ENCODE results near the gene RAB3GAP1.

The RAB3GAP1 gene

DNA sequence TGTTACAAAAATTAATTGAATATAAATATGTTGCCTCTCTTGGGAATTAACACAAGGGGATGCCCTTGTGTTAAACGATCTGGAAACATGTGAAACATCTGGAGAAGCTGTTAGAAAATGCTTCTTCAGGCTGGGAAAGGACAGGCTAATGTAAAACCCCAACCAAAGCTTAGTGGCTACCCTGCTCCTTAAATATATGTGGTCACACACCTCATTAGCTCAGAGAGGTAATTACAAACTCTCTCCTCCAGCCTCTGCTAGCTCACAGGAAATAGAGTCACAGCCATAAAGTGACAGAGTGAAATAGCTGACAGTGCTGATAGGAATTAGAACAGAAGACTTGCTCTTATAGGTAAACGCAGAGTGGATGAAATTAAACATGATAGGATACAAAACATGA, 155.9 kb downstream of the RAB3GAP1 start:
- no peak for DNase-seq (ENCODE audit: extremely low read depth in 1 of 2, low read depth in 1 of 2)

GRCh38 chr2:135212757-135213156, 160.7 kb downstream of the RAB3GAP1 start:
- no peak for DNase-seq (ENCODE audit: extremely low read depth in 1 of 2, low read depth in 1 of 2)

GRCh38 chr2:135218426-135218825, 166.3 kb downstream of the RAB3GAP1 start:
- DNase-seq (ENCODE audit: extremely low read depth in 1 of 2, low read depth in 1 of 2), result no peak

DNA sequence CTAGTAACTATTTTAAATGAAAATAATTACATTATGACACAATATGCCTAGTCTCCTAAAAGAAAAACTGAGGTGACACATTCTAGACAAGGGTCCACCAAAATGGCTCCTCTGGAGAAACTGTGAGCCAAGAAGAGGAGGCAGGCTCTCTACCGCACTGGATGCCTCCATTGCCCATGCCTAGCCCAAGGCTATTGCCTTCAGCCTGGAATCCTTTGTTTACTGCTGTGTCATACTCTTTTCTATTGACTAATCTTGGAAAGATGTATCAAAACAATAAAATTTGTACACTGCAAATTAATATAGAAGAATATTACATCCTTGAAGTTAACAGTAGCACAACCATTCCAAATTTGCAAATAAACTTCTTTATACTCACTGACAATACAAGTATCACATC, 167.1 kb downstream of the RAB3GAP1 start:
- no peak for DNase-seq (ENCODE audit: extremely low read depth in 1 of 2, low read depth in 1 of 2)
